ENCODE data around the gene SMIM35. TPM values are rescaled to one million over a fixed set of nuclear protein-coding genes. Genes with fewer than 3 reads are reported as not detected.

The SMIM35 gene
- total RNA-seq, 4 donors from 2014 or later = 0.47 TPM; not detected in 3

- no peak for DNase-seq (ENCODE audit: low spot score)
- ATAC-seq (ENCODE audit: low FRiP score) = peak; percentile 12
Measured at GRCh38 chr11:118051611-118052461, 34.9 kb downstream of the SMIM35 start.

DNA sequence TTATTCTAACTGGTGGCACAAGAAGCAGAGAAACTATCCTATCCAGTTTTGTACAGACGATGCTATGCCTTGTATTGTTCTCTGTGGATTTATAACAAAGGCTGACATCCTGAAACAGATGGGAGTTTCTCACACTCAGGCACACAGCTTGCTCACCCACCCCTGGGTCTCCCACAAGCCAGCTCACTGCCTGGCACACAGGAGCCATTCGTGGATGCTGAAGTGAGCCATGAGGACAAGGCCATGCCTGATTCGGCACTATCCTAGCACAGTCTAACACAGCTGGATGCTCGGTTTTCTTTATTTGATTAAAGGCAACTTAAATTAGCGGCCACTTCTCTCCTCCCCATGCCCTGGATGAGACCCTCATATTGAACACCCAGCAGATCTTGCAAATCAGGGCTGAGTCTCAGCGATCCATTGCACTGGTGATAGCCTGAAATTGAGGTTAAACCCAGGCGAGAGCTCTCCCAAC is 35.6 kb downstream of the SMIM35 start:
- no peak for DNase-seq (ENCODE audit: low spot score)
- TF ChIP-seq CTCF (IDR thresholded peaks at IDR 0.05) = no peak
- no peak for ATAC-seq (ENCODE audit: low FRiP score)

More at GRCh38 chr11:118051611-118052461, 34.9 kb downstream of the SMIM35 start:
- TF ChIP-seq CTCF (IDR thresholded peaks at IDR 0.05) = no peak

DNA sequence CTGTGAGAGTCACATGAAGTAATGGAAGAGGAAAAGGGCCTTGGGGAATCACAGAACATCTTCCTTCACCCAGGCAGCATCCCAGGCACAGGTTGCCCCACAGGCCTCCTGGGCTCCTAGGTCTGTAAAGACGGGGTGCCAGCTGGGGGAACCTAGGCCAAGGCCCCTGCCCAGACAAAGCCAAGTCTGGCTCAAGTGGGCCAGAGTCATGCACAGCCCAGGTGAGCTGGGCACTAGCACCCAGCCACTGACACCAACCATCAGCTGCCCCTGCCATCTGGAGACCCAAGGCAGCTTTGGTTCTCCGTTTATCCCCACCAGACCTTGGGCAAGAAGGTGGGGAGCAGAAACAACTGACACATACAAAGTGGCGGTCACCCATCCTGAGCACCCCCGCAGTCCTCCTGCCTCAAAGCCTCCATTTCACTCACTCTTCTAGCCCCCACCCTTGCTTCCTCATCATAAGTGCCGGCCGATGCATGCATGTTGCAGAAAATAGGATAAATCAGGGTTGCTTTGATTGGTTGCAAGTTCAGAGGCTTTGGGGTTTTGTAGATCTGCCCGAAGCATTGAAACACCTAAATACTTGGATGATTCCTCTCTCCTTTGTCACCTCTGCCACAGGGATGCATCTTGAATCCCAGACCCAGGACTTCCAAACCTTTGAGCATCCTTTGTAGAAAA is 36.4 kb downstream of the SMIM35 start:
- TF ChIP-seq CTCF (IDR thresholded peaks at IDR 0.05) = no peak
- DNase-seq (ENCODE audit: low spot score) (no peak), ATAC-seq (ENCODE audit: low FRiP score) (no peak)

DNA sequence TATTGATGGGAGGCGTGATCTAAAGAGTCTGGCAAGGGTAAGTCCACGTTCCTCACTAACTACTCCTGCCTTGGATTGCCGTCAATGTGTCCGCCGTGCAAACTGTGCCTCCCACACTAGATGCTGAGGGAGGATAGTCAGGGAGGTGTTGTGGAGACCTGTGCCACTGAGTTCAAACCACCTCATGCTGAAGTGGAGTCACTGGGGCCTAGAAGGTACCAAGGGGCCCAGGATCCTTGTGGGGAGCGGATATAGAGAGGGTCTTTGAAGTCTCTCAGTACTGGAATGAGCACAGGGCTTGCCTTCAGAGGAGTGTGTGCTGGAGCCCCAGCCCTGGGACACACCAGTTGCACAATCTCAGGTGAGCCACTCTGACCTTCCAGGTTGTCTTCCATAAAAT is 37.0 kb downstream of the SMIM35 start:
- ATAC-seq (ENCODE audit: low FRiP score) (no peak), DNase-seq (ENCODE audit: low spot score) (no peak)
- TF ChIP-seq CTCF (IDR thresholded peaks at IDR 0.05) = no peak

DNA sequence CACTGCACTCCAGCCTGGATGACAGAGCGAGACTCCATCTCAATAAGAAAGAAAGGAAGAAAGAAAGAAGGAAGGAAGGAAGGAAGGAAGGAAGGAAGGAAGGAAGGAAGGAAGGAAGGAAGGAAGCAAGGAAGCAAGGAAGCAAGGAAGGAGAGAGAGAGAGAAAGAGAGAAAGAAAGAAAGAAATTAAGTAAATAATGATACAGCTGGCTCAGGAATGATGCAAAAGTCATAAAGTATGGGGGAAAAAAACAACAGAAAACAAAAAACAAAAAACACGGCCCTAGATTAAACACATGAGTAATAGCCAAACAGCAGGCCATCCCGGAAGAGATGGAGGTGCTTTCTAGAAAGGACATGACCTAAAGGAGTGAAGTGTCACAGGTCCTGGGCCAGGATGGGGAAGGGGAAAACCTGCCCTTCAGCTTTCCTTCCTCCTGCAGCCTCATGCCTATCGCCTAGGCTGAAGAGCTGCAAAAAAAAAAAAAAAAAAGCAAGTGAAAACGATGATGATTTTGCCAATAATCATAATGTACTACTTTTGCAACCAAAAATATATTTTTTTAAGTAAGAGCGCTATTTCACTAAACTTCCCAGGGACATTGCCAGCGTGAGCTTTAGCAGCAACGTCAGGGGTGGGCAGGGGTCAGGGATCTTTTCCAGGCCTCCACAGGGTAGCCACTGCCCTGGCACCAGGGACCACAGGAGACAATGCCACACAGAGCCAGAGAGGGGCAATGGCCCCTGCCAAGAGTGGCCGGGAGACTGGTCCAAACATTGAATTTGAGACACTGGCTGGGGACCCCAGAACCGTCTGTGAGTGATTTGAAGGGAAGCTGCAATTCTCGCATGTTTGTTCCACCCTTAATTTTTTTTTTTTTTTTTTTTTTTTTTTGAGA is 38.0 kb downstream of the SMIM35 start:
- TF ChIP-seq CTCF (IDR thresholded peaks at IDR 0.05) = no peak
- ATAC-seq (ENCODE audit: low FRiP score) (no peak), DNase-seq (ENCODE audit: low spot score) (no peak)

DNA sequence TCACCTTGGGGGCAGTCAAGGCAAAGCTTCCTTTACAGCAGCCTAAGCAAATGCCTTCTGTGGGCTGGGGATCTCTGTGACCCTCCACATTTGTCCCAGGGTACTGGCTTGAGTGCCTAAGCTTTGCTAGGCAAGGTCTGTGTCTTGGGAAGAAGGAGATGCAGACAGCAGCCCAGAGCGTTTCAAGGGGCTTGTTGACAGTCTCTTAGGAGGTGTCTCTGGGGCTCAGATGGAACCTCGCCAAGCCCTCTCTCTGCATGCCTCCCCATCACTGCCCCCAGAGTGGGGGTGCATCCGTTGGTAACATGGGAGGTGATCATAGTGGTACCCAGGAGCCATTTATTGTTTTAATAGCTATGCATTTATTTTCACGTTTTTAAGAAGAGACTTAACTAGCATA is 39.0 kb downstream of the SMIM35 start:
- no peak for TF ChIP-seq CTCF (IDR thresholded peaks at IDR 0.05)
- DNase-seq (ENCODE audit: low spot score) (no peak), ATAC-seq (ENCODE audit: low FRiP score) (no peak)

Measured in omental fat pad (tissue), 4 donors.